DND-41 (cell line): ENCODE data around the gene KRT82.
A peak's percentile ranks its signal among the peaks of the same experiment; 100 is the strongest.

ENCODE experiments used
- ATAC-seq: fragments of 200-7000 bp; cut with Tn5 transposase; 3 replicates; pipeline ENCODE4 v1.9.1; 2021; ENCODE audit warnings: low read depth; ENCODE audit not compliant: insufficient read depth
- DNase-seq: peaks from one replicate; pipeline ENCODE4 v3.0.0-alpha.2; 2020
- H2AFZ ChIP-seq: 2 replicates; pipeline ENCODE4 v1.6.0; 2012; ENCODE audit warnings: low read depth, low read length
- H3K27ac ChIP-seq: 2 replicates; pipeline ENCODE4 v1.5.1; 2012; ENCODE audit warnings: low read length, inconsistent platforms
- H3K27me3 ChIP-seq: fragments of 200-600 bp; sonication (generic); 2 replicates; pipeline ENCODE4 v1.6.0; 2012; ENCODE audit warnings: low read length, mild to moderate bottlenecking, inconsistent platforms; ENCODE audit not compliant: insufficient read depth, poor library complexity
- H3K36me3 ChIP-seq: 2 replicates; pipeline ENCODE4 v1.5.1; 2012; ENCODE audit warnings: low read length, inconsistent platforms; ENCODE audit not compliant: insufficient read depth
- H3K4me1 ChIP-seq: 2 replicates; pipeline ENCODE4 v1.5.1; 2012; ENCODE audit warnings: mild to moderate bottlenecking, low read length; ENCODE audit not compliant: insufficient read depth
- H3K4me2 ChIP-seq: 2 replicates; pipeline ENCODE4 v1.6.0; 2012; ENCODE audit warnings: mild to moderate bottlenecking, moderate library complexity, low read length, inconsistent platforms; ENCODE audit not compliant: insufficient read depth
- H3K4me3 ChIP-seq, 2 experiments: fragments of 200-600 bp in 1 of 2; shearing (Covaris generic) in 1 of 2; 2 replicates each; pipeline ENCODE4 v1.5.1; 2012 to 2016; ENCODE audit warnings: inconsistent platforms in 2 of 2, low read length in 2 of 2, mild to moderate bottlenecking in 2 of 2, low read depth in 1 of 2, moderate library complexity in 1 of 2
- H3K79me2 ChIP-seq: 2 replicates; pipeline ENCODE4 v1.6.0; 2012; ENCODE audit warnings: low read length, inconsistent platforms; ENCODE audit not compliant: insufficient read depth
- H3K9ac ChIP-seq: 2 replicates; pipeline ENCODE4 v1.6.0; 2012; ENCODE audit warnings: low read depth, mild to moderate bottlenecking, inconsistent platforms, low read length, moderate library complexity
- H3K9me3 ChIP-seq: 2 replicates; pipeline ENCODE4 v1.5.1; 2012; ENCODE audit warnings: low read length, moderate library complexity, mild to moderate bottlenecking, inconsistent platforms; ENCODE audit not compliant: insufficient read depth, severe bottlenecking
- H4K20me1 ChIP-seq: 2 replicates; pipeline ENCODE4 v1.6.0; 2012; ENCODE audit warnings: low read length; ENCODE audit not compliant: insufficient read depth
- CTCF ChIP-seq: IDR thresholded peaks from 2 replicates; pipeline ENCODE4 v1.5.1; 2012; ENCODE audit warnings: borderline replicate concordance, low read length, moderate library complexity, mild to moderate bottlenecking; ENCODE audit not compliant: poor library complexity, severe bottlenecking; ENCODE audit errors: extremely low read depth
- EZH2 ChIP-seq: IDR thresholded peaks from 3 replicates; pipeline ENCODE4 v1.6.1; 2012; ENCODE audit warnings: borderline replicate concordance, low read depth, mild to moderate bottlenecking, moderate library complexity, low read length, inconsistent platforms; ENCODE audit not compliant: severe bottlenecking

KRT82 gene

GRCh38 chr12:52372216-52373154, 33.6 kb downstream of the KRT82 start:
- TF ChIP-seq CTCF (peak; percentile 74), EZH2 (no peak)
- H3K36me3 ChIP-seq: no peaks in the 10 kb centered on the region
- no peak overlapping the region for H3K4me2 ChIP-seq
- no peak overlapping the region for H2AFZ ChIP-seq
- DNase-seq (peak; percentile 54), ATAC-seq (peak; percentile 54; the same call in 2 of the 3 replicates)
- H3K9me3 ChIP-seq: no peaks in the 10 kb centered on the region
- H4K20me1 ChIP-seq: peaks cover 7% of the 10 kb centered on the region
- H3K4me3 ChIP-seq: no peak overlapping the region
- H3K27me3 ChIP-seq: peaks cover 9% of the 10 kb centered on the region
- no peak overlapping the region for H3K27ac ChIP-seq
- no peaks in the 10 kb centered on the region for H3K4me1 ChIP-seq
- no peak overlapping the region for H3K9ac ChIP-seq
- no peaks in the 10 kb centered on the region for H3K79me2 ChIP-seq

GRCh38 chr12:52371716-52372115, 34.4 kb downstream of the KRT82 start:
- Histone ChIP-seq H3K9me3 (no peaks in the 10 kb centered on the region), H3K27ac (no peak overlapping the region), H4K20me1 (peaks cover 7% of the 10 kb centered on the region), H3K79me2 (no peaks in the 10 kb centered on the region), H3K4me2 (no peak overlapping the region), H3K4me3 (no peak overlapping the region), H3K36me3 (no peaks in the 10 kb centered on the region), H3K4me1 (no peaks in the 10 kb centered on the region), H2AFZ (no peak overlapping the region), H3K9ac (no peak overlapping the region), H3K27me3 (peaks cover 9% of the 10 kb centered on the region)
- DNase-seq (no peak), ATAC-seq (no peak)
- TF ChIP-seq CTCF (no peak), EZH2 (no peak)

GRCh38 chr12:52370926-52371608, 35.1 kb downstream of the KRT82 start:
- H3K4me1 ChIP-seq: no peaks in the 10 kb centered on the region
- H3K9ac ChIP-seq: no peak overlapping the region
- H3K36me3 ChIP-seq: no peaks in the 10 kb centered on the region
- ATAC-seq: no peak
- H4K20me1 ChIP-seq: peaks cover 5% of the 10 kb centered on the region
- H2AFZ ChIP-seq: no peak overlapping the region
- DNase-seq: no peak
- H3K79me2 ChIP-seq: no peaks in the 10 kb centered on the region
- H3K9me3 ChIP-seq: no peaks in the 10 kb centered on the region
- TF ChIP-seq EZH2 (no peak), CTCF (no peak)
- H3K27me3 ChIP-seq: peaks cover 9% of the 10 kb centered on the region
- H3K27ac ChIP-seq: no peak overlapping the region
- H3K4me2 ChIP-seq: no peak overlapping the region
- no peak overlapping the region for H3K4me3 ChIP-seq
